ENCODE results near the gene GLI2.

DNA sequence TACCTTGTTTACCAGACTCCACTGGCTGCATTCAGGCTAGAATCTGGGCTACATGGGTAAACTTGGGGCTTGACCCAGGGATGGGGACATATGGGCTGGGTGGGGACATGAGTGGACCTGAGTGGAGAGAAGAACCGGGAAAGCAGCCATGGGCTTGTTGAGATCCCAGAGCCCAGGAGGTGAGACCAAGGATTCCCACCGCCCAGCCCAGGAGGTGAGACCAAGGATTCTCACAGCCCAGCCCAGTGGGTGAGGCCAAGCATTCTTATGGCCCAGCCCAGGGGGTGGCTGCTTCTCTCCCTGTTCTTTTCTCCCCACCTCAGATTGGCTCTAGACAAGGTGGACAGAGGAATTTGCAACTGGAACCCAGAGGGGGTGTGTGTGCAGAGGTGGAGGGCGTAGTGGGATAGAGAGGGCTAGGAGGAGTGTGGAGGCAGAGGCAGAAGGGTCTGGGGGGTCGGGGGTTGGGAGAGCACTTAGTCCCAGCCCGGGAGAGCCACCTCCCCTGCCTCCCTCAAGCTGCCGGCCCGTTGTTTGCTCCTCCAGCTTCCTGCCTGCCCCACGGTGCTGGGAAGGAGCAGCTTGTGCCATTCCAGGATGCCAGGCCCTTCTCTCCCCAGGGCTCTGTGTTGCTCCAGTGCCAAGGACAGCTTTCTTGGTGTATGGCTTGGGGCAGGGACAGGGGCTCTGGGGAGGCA lies 25.6 kb downstream of the GLI2 start:
- TF ChIP-seq POLR2A (IDR thresholded peaks at IDR 0.05; ENCODE audit: low read depth, low read length), result no peak
- no peak for TF ChIP-seq POLR2AphosphoS5 (IDR thresholded peaks at IDR 0.05; ENCODE audit: low read depth, low read length)
- no peak for TF ChIP-seq TAF1 (IDR thresholded peaks at IDR 0.05; ENCODE audit: low read depth, low read length)
- TF ChIP-seq SPI1 (IDR thresholded peaks at IDR 0.05; ENCODE audit: low read depth, low read length), result no peak
- no peak for TF ChIP-seq PAX5 (IDR thresholded peaks at IDR 0.05; ENCODE audit: insufficient read depth, low read length, severe bottlenecking)
